C4-2B (cell line): ENCODE data around the gene CYGB.

Experiments
- ZFX ChIP-seq: fragments of 450-650 bp; IDR thresholded peaks from 2 replicates; pipeline ENCODE4 v1.6.1; 2017
- TF ChIP-seq, protein P1 (sequence below): fragments of 450-650 bp; conservative IDR thresholded peaks from 2 replicates; pipeline ENCODE4 v1.5.1; 2017; ENCODE audit warnings: mild to moderate bottlenecking

DNA sequence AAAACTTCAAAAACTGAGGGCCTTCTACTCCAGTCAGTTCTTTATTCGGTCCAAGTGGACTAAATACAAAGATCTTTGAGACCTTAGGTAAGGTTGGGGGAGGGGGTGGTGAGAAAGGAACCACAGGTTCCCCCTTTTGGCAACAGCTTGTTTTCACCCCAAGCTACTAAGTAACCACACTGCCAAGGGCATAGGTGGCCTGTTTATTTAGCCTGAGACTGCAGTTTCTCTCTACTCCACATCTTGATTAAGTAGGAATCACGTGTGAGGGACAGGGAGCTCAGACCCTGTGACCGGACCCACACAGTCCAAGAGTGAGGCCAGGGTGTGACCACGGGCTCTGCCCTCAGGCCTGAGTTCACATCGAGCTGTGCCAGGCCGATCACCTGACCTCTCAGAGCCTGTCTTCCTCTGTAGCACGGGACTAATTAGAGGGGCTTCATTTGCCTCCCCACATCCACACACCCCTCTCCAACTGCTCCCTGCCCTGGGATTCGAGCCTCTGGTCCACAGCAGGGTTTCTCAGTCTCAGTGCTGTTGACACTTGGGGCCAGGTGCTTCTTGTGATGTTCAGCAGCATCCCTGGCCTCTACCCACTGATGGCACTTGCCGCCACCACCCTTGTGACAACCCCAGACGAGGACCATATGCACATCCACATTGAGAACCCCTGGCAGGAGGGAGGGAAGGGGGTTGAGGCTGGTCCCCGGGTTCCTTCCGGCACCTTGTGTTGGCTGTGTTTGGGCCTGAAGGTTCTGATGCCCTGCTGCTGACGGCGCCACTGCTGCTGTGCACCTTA lies 30.3 kb upstream of the CYGB start:
- TF ChIP-seq, protein P1, sequence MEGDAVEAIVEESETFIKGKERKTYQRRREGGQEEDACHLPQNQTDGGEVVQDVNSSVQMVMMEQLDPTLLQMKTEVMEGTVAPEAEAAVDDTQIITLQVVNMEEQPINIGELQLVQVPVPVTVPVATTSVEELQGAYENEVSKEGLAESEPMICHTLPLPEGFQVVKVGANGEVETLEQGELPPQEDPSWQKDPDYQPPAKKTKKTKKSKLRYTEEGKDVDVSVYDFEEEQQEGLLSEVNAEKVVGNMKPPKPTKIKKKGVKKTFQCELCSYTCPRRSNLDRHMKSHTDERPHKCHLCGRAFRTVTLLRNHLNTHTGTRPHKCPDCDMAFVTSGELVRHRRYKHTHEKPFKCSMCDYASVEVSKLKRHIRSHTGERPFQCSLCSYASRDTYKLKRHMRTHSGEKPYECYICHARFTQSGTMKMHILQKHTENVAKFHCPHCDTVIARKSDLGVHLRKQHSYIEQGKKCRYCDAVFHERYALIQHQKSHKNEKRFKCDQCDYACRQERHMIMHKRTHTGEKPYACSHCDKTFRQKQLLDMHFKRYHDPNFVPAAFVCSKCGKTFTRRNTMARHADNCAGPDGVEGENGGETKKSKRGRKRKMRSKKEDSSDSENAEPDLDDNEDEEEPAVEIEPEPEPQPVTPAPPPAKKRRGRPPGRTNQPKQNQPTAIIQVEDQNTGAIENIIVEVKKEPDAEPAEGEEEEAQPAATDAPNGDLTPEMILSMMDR = no peak
- TF ChIP-seq ZFX = no peak
